GM12892 (cell line): ENCODE data around the gene CECR2.

Experiments
- POLR2A ChIP-seq: IDR thresholded peaks from 2 replicates; pipeline ENCODE4 v1.6.1; 2011; ENCODE audit warnings: low read depth, low read length, control low read depth
- POLR2AphosphoS5 ChIP-seq: IDR thresholded peaks from 2 replicates; pipeline ENCODE4 v1.6.1; 2011; ENCODE audit warnings: low read depth, low read length, control low read depth
- TAF1 ChIP-seq: IDR thresholded peaks from 2 replicates; pipeline ENCODE4 v1.6.1; 2011; ENCODE audit warnings: low read depth, mild to moderate bottlenecking, control low read depth, low read length, borderline replicate concordance

- no peak for TF ChIP-seq POLR2A
- no peak for TF ChIP-seq TAF1
- no peak for TF ChIP-seq POLR2AphosphoS5
Observed at GRCh38 chr22:17370026-17370765, 936 bp downstream of the CECR2 start.
